GM19395 (cell line): ENCODE results near the gene TAS2R7.
"Not testable (repeated sequence)": the region's sequence is repeated elsewhere in the genome, so short reads cannot be mapped to it uniquely, and the experiment has no call there.

Experiments
- ATAC-seq: cut with Tn5 transposase; IDR thresholded peaks from one replicate; pipeline ENCODE4 v1.9.1; 2021; ENCODE audit warnings: mild to moderate bottlenecking, moderate library complexity; ENCODE audit not compliant: unreplicated experiment

TAS2R7 gene

GRCh38 chr12:10802587-10802986 is at the start of gene TAS2R7:
TAS2R7 (minus strand) TSS chr12:10802627; CDS start chr12:10802570, 57 bp downstream.
- ATAC-seq, result no peak

- no peak for ATAC-seq
Observed at GRCh38 chr12:10851243-10851858, 48.9 kb upstream of the TAS2R7 start.

- no peak for ATAC-seq
Observed at GRCh38 chr12:10849425-10849878, 47.0 kb upstream of the TAS2R7 start, which contains the start of gene PRR4. PRR4 (minus strand) TSS chr12:10849475; CDS start chr12:10849437, 38 bp downstream.

- ATAC-seq, result no peak
Observed at GRCh38 chr12:10847744-10848143, 45.3 kb upstream of the TAS2R7 start.

- ATAC-seq, result no peak
Observed at GRCh38 chr12:10842862-10843261, 40.4 kb upstream of the TAS2R7 start.

GRCh38 chr12:10838461-10838860 is 36.0 kb upstream of the TAS2R7 start:
- ATAC-seq, result no peak

- ATAC-seq, result no peak
Observed at GRCh38 chr12:10829994-10830393, 27.6 kb upstream of the TAS2R7 start.

GRCh38 chr12:10826258-10826657 is 23.8 kb upstream of the TAS2R7 start, which contains the start of gene TAS2R10:
TAS2R10 (minus strand) TSS chr12:10826358; CDS start chr12:10826269, 89 bp downstream.
- ATAC-seq, result no peak

GRCh38 chr12:10824957-10825356 is 22.5 kb upstream of the TAS2R7 start:
- no peak for ATAC-seq

GRCh38 chr12:10811883-10812536 is 9.6 kb upstream of the TAS2R7 start:
- ATAC-seq, result no peak

GRCh38 chr12:10810068-10810467 is 7.6 kb upstream of the TAS2R7 start, which contains the start of gene TAS2R9:
TAS2R9 (minus strand) TSS chr12:10810168; CDS start chr12:10810075, 93 bp downstream.
- no peak for ATAC-seq

GRCh38 chr12:10807186-10807585 is 4.8 kb upstream of the TAS2R7 start, which contains the start of gene TAS2R8:
TAS2R8 (minus strand) TSS chr12:10807286; CDS start chr12:10806980, 306 bp downstream.
- no peak for ATAC-seq

- ATAC-seq, result no peak
Observed at GRCh38 chr12:10801741-10802140, 686 bp downstream of the TAS2R7 start.

GRCh38 chr12:10794222-10794621 is 8.2 kb downstream of the TAS2R7 start:
- no peak for ATAC-seq

- not testable (repeated sequence) for ATAC-seq
Observed at GRCh38 chr12:10791769-10792168, 10.7 kb downstream of the TAS2R7 start.

- ATAC-seq, result no peak
Observed at GRCh38 chr12:10783252-10783651, 19.2 kb downstream of the TAS2R7 start.

- no peak for ATAC-seq
Observed at GRCh38 chr12:10779103-10779502, 23.3 kb downstream of the TAS2R7 start.

- ATAC-seq, result no peak
Observed at GRCh38 chr12:10771132-10771733, 31.2 kb downstream of the TAS2R7 start.

- ATAC-seq, result no peak
Observed at GRCh38 chr12:10759657-10760056, 42.8 kb downstream of the TAS2R7 start.

GRCh38 chr12:10756194-10756593 is 46.2 kb downstream of the TAS2R7 start:
- no peak for ATAC-seq

- no peak for ATAC-seq
Observed at GRCh38 chr12:10753059-10753458, 49.4 kb downstream of the TAS2R7 start.
